Cardiac fibroblast (primary cell): ENCODE measurements around the gene LARGE1.
A peak's percentile ranks its signal among the peaks of the same experiment; 100 is the strongest.

Source experiments
- DNase-seq, 2 donors: peaks; one replicate each; pipeline versions ENCODE4 v3.0.0 to v3.0.0-alpha.2; 2010; ENCODE audit warnings: low read depth in 2 of 2
- H3K4me3 ChIP-seq, 2 donors: replicated peaks in 1 of 2; 1 replicate in 1 of 2; 2 replicates in 1 of 2; pipeline ENCODE4 v1.5.1; 2011; ENCODE audit warnings: low read depth in 2 of 2, low read length in 2 of 2, mild to moderate bottlenecking in 2 of 2, moderate library complexity in 1 of 2
- TF ChIP-seq, protein P1 (sequence below): IDR thresholded peaks from one replicate; pipeline ENCODE4 v1.5.1; 2011; ENCODE audit warnings: low read depth, mild to moderate bottlenecking, low read length, inconsistent platforms

LARGE1 gene

DNA sequence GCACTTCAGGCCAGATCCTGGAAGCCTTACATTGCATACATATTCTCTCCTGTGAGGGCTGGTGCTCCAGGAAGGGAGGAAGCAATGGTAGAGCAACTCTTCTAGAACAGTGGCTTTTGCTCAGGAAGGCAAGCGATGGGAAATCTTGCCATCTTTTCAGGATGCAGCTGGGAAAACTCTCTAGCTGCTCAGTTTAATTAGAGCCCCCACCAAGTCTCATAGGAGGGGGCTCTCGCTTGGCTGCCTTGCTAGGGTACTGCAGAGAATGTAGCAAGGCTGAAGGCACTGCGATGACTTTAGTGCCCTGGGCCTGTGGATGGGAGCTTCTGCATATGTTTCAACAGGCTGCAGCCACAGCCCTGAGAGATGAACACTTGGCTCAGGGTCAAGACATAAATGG, 504.9 kb downstream of the LARGE1 start:
- TF ChIP-seq, protein P1, sequence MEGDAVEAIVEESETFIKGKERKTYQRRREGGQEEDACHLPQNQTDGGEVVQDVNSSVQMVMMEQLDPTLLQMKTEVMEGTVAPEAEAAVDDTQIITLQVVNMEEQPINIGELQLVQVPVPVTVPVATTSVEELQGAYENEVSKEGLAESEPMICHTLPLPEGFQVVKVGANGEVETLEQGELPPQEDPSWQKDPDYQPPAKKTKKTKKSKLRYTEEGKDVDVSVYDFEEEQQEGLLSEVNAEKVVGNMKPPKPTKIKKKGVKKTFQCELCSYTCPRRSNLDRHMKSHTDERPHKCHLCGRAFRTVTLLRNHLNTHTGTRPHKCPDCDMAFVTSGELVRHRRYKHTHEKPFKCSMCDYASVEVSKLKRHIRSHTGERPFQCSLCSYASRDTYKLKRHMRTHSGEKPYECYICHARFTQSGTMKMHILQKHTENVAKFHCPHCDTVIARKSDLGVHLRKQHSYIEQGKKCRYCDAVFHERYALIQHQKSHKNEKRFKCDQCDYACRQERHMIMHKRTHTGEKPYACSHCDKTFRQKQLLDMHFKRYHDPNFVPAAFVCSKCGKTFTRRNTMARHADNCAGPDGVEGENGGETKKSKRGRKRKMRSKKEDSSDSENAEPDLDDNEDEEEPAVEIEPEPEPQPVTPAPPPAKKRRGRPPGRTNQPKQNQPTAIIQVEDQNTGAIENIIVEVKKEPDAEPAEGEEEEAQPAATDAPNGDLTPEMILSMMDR = no peak
- H3K4me3 ChIP-seq = no peak overlapping the region
- no peak for DNase-seq

DNA sequence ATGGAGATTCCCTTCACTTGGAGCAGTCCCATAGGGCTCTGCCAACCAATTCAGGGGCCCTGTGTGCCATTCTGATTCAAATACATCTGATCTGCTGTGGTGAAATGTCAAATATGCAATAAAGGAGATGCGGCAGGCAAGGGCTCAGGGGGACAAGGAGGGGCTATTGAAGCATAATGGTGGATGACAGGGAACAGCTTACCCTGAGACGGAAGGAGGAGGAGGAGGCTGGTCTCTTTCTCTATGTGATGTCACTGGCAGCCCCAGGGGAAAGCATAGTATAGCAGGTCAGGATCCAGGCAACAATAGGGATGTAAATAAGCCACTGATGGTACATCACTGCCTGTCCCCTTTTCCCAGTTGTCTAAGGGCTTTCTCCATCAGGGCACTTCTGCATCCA, 511.2 kb downstream of the LARGE1 start:
- TF ChIP-seq, protein P1 = no peak
- no peak overlapping the region for H3K4me3 ChIP-seq
- DNase-seq = no peak

DNA sequence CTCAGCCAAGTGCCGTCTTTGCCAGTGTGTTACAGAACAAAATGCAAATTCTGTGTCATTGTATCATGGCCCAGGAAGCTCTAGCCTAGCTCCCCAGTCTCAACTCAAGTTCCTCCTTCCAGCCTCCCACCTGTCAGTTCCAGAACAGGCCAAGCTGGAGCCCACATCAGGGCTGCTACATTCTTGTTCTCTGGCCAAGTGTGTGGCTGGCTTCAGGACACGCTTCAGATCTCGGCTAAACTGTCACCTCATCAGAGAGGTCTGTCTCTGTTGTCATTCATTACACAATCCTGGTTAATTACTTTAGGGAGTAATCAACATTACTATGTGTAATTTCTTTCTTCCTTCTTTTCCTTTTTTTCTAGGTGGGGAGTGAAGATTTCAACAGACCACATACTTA, 515.1 kb downstream of the LARGE1 start:
- no peak overlapping the region for H3K4me3 ChIP-seq
- no peak for DNase-seq
- TF ChIP-seq, protein P1 = no peak

DNA sequence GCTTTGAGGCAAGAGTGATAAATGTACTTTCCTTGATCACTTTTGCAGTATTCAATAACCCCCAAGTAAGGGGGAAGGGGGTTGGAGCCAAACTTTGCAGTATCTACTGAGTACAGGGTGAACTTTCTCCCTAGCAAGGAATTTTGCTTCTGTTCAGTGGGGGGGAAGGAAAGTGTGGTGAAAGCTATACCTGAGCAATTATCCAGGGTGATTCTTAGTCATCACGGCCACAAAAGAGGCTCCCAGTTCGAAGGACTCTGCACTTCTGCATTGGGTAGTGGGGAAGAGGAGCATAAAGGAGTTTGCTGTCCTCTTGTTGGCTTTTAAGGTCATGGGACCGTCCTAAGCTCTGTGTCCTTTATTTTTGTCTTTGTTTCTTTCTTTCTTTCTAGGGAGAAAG, 515.6 kb downstream of the LARGE1 start:
- TF ChIP-seq, protein P1 = no peak
- no peak for DNase-seq
- H3K4me3 ChIP-seq = no peak overlapping the region

DNA sequence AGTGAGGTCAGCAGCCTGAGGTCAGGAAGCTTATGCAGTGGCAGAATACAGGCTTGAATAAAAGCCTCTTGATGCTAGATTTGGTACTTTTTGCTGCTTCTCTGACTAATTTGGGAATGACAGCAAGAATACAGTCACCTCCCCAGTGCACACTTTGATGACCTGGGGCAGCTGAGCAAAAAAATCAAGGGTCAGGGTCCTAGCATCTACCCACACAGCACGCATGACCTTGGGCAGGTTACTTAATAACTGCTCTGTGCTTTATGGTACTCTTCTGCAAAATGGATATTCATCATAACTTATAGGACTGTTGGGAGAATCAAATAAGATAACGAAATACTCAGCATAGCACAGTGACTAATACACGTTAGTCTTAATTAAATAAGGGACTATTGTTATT, 518.0 kb downstream of the LARGE1 start:
- no peak for DNase-seq
- no peak overlapping the region for H3K4me3 ChIP-seq
- TF ChIP-seq, protein P1 = no peak

DNA sequence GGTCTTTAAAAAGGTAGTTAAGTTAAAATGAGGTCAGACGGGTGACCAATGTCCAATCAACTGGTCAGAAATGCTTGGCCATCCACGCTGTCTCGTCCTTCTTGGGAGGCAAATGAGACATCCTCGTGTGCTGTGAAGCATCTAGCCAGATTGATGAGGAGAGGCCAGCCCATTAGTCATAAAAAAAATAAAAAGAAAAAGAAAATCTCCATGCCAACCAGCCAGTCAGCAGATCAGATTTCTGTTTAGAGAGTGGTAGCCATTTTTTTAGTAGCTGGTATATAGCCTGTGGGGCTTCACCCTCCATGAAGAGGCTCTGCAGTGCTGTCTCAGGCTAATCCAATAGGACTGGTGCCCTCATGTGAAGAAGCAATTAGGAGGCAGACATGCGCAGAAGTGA, 519.0 kb downstream of the LARGE1 start:
- DNase-seq = peak in 1 of 2 donors; percentile 67
- H3K4me3 ChIP-seq = no peak overlapping the region
- TF ChIP-seq, protein P1 = no peak

DNA sequence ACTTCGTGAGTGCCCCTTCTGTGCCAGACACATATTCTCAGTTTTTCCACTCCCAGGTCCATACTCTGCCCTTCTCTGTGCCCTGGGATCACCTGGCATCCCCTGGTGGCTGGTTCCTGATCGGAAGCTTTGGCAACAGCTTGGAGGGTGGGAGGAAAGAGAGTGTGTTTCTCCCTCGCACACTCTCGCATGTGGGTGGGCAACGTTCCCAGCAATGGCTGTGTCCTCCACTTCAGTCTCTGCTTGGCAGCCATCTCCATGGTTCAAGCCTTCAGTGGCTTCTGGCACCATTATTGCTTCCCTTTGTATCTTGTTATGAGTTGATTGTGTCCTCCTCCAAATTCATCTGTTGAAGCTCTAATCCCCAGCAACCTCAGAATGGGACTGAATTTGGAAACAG, 519.4 kb downstream of the LARGE1 start:
- no peak overlapping the region for H3K4me3 ChIP-seq
- DNase-seq = no peak
- TF ChIP-seq, protein P1 = no peak
